ENCODE data around the gene NEK1. TPM values are rescaled to one million over a fixed set of nuclear protein-coding genes. Genes with fewer than 3 reads are reported as not detected.
A peak's percentile ranks its signal among the peaks of the same experiment; 100 is the strongest.

Gene NEK1
- total RNA-seq, 1 donor from 2014 or later, result 13.0 TPM

- H3K36me3 ChIP-seq (ENCODE audit: insufficient read depth, low read length), result no peaks in the 10 kb centered on the region
- H3K4me3 ChIP-seq (ENCODE audit: insufficient read depth, low read depth, low read length), result no peak overlapping the region
- no peak overlapping the region for H3K27ac ChIP-seq (ENCODE audit: low read depth, low read length)
- H3K4me1 ChIP-seq (ENCODE audit: insufficient read depth, low read length), result peaks cover 2% of the 10 kb centered on the region
- no peaks in the 10 kb centered on the region for H3K27me3 ChIP-seq (ENCODE audit: insufficient read depth, low read length)
- Mint-ChIP-seq H3K36me3 (ENCODE audit: low read depth, unreplicated experiment) (peaks cover 19% of the 10 kb centered on the region), H3K4me1 (ENCODE audit: low read depth, unreplicated experiment) (no peaks in the 10 kb centered on the region), H3K9me3 (ENCODE audit: unreplicated experiment) (no peaks in the 10 kb centered on the region), H3K27me3 (ENCODE audit: low read depth, unreplicated experiment) (no peaks in the 10 kb centered on the region), H3K27ac (ENCODE audit: unreplicated experiment) (no peak overlapping the region), H3K4me3 (ENCODE audit: unreplicated experiment) (no peak overlapping the region)
- no peaks in the 10 kb centered on the region for H3K9me3 ChIP-seq (ENCODE audit: insufficient read depth, low read depth, low read length)
- no peaks in the 10 kb centered on the region for H4K20me1 ChIP-seq (ENCODE audit: insufficient read depth, low read length)
- no peak for DNase-seq (ENCODE audit: low read depth)
- no peak overlapping the region for H3K9ac ChIP-seq (ENCODE audit: low read length)
- no peak overlapping the region for H2AFZ ChIP-seq (ENCODE audit: low read depth, low read length)
- no peak overlapping the region for H3K4me2 ChIP-seq (ENCODE audit: low read length)
- no peaks in the 10 kb centered on the region for H3K79me2 ChIP-seq (ENCODE audit: insufficient read depth, low read length)
- no peak for TF ChIP-seq EZH2 (IDR thresholded peaks at IDR 0.05; ENCODE audit: insufficient read depth, low read length)
- peak; percentile 16 for TF ChIP-seq CTCF (IDR thresholded peaks at IDR 0.05; ENCODE audit: insufficient read depth, low read depth, low read length)
- no peak for FAIRE-seq
These were observed 127.9 kb downstream of the NEK1 start for GRCh38 chr4:169484485-169484884.

- no peak for FAIRE-seq
- no peaks in the 10 kb centered on the region for H3K9me3 ChIP-seq (ENCODE audit: insufficient read depth, low read depth, low read length)
- no peak overlapping the region for H3K9ac ChIP-seq (ENCODE audit: low read length)
- H3K4me1 ChIP-seq (ENCODE audit: insufficient read depth, low read length), result no peaks in the 10 kb centered on the region
- Mint-ChIP-seq H3K4me1 (ENCODE audit: low read depth, unreplicated experiment) (no peaks in the 10 kb centered on the region), H3K27ac (ENCODE audit: unreplicated experiment) (no peak overlapping the region), H3K9me3 (ENCODE audit: unreplicated experiment) (peaks cover 1% of the 10 kb centered on the region), H3K27me3 (ENCODE audit: low read depth, unreplicated experiment) (no peaks in the 10 kb centered on the region), H3K36me3 (ENCODE audit: low read depth, unreplicated experiment) (peaks cover 9% of the 10 kb centered on the region), H3K4me3 (ENCODE audit: unreplicated experiment) (no peak overlapping the region)
- H3K4me2 ChIP-seq (ENCODE audit: low read length), result no peak overlapping the region
- no peaks in the 10 kb centered on the region for H3K79me2 ChIP-seq (ENCODE audit: insufficient read depth, low read length)
- no peaks in the 10 kb centered on the region for H3K36me3 ChIP-seq (ENCODE audit: insufficient read depth, low read length)
- TF ChIP-seq EZH2 (IDR thresholded peaks at IDR 0.05; ENCODE audit: insufficient read depth, low read length) (no peak), CTCF (IDR thresholded peaks at IDR 0.05; ENCODE audit: insufficient read depth, low read depth, low read length) (no peak)
- H3K27ac ChIP-seq (ENCODE audit: low read depth, low read length), result no peak overlapping the region
- no peaks in the 10 kb centered on the region for H3K27me3 ChIP-seq (ENCODE audit: insufficient read depth, low read length)
- H4K20me1 ChIP-seq (ENCODE audit: insufficient read depth, low read length), result no peaks in the 10 kb centered on the region
- no peak overlapping the region for H3K4me3 ChIP-seq (ENCODE audit: insufficient read depth, low read depth, low read length)
- H2AFZ ChIP-seq (ENCODE audit: low read depth, low read length), result no peak overlapping the region
- no peak for DNase-seq (ENCODE audit: low read depth)
These were observed 148.3 kb downstream of the NEK1 start for GRCh38 chr4:169464080-169464479.

- no peak for DNase-seq (ENCODE audit: low read depth)
- no peak overlapping the region for H3K4me3 ChIP-seq (ENCODE audit: insufficient read depth, low read depth, low read length)
- H3K27ac ChIP-seq (ENCODE audit: low read depth, low read length), result no peak overlapping the region
- no peaks in the 10 kb centered on the region for H4K20me1 ChIP-seq (ENCODE audit: insufficient read depth, low read length)
- FAIRE-seq, result no peak
- no peaks in the 10 kb centered on the region for H3K4me1 ChIP-seq (ENCODE audit: insufficient read depth, low read length)
- no peak overlapping the region for H2AFZ ChIP-seq (ENCODE audit: low read depth, low read length)
- no peaks in the 10 kb centered on the region for H3K79me2 ChIP-seq (ENCODE audit: insufficient read depth, low read length)
- Mint-ChIP-seq H3K27me3 (ENCODE audit: low read depth, unreplicated experiment) (no peaks in the 10 kb centered on the region), H3K36me3 (ENCODE audit: low read depth, unreplicated experiment) (peaks cover 8% of the 10 kb centered on the region), H3K27ac (ENCODE audit: unreplicated experiment) (no peak overlapping the region), H3K4me1 (ENCODE audit: low read depth, unreplicated experiment) (no peaks in the 10 kb centered on the region), H3K9me3 (ENCODE audit: unreplicated experiment) (peaks cover 3% of the 10 kb centered on the region), H3K4me3 (ENCODE audit: unreplicated experiment) (no peak overlapping the region)
- H3K4me2 ChIP-seq (ENCODE audit: low read length), result no peak overlapping the region
- no peaks in the 10 kb centered on the region for H3K9me3 ChIP-seq (ENCODE audit: insufficient read depth, low read depth, low read length)
- H3K9ac ChIP-seq (ENCODE audit: low read length), result no peak overlapping the region
- no peaks in the 10 kb centered on the region for H3K36me3 ChIP-seq (ENCODE audit: insufficient read depth, low read length)
- TF ChIP-seq EZH2 (IDR thresholded peaks at IDR 0.05; ENCODE audit: insufficient read depth, low read length), result no peak
- TF ChIP-seq CTCF (IDR thresholded peaks at IDR 0.05; ENCODE audit: insufficient read depth, low read depth, low read length), result no peak
- H3K27me3 ChIP-seq (ENCODE audit: insufficient read depth, low read length), result no peaks in the 10 kb centered on the region
These were observed 152.3 kb downstream of the NEK1 start for GRCh38 chr4:169460081-169460480.

All from astrocyte (in vitro differentiated cells and primary cell).